LNCaP clone FGC (cell line): ENCODE data around the gene DPF1.

Source experiments
- DNase-seq: peaks from one replicate; pipeline ENCODE4 v3.0.0-alpha.2; 2011; ENCODE audit warnings: low read depth
- H3K4me3 ChIP-seq: 2 replicates; pipeline ENCODE4 v1.5.1; 2011; ENCODE audit warnings: mild to moderate bottlenecking, low read depth, low read length, control low read depth
- TF ChIP-seq, protein P1 (sequence below): IDR thresholded peaks from 2 replicates; pipeline ENCODE4 v1.5.1; 2012; ENCODE audit warnings: mild to moderate bottlenecking; ENCODE audit not compliant: control insufficient read depth, insufficient read depth; ENCODE audit errors: extremely low read depth

DPF1 gene

DNA sequence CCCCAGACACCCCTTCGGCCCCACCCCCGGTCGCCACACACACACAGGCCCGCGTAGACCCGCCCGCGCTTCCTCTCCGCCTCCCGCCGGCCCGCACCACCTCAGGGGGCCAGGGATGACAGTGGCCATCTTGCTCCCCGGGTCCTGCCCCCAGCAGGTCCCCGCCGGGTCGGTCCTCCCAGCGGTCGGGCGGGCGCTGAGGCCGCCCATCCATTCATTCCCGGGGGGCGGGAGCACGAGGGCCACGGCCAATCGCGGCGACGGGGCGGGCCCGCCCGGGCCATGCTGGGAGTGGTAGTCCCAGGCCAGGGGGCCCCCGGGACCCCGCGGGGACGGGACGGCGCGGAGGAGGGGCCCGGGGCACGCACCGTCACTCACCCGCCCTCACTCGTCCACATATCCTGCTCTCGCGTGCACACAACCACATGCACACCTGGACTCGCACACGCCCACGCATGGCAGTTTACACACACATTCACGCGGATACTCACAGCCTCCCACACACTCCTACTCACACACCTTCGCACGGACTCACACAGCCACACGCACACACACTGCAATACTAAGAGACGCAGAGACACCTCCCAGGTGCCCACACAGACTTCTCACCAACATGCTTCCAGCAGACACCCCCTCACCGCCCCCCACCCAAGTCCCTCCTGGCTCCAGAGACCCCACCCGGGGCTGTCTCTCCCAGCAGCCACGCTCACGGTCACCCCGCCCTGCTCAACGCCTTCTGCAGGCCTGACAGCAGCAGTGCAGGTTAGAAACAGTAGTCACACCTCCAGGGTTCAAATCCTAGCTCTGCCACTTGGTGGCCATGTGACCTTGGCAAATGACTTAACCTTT lies at the start of gene DPF1:
Gene DPF1, minus strand, starts transcription at position 209 of the 849 bp plus-strand sequence. Its CDS starts 80 bp downstream, at position 129.
- DNase-seq, result no peak
- TF ChIP-seq, protein P1, sequence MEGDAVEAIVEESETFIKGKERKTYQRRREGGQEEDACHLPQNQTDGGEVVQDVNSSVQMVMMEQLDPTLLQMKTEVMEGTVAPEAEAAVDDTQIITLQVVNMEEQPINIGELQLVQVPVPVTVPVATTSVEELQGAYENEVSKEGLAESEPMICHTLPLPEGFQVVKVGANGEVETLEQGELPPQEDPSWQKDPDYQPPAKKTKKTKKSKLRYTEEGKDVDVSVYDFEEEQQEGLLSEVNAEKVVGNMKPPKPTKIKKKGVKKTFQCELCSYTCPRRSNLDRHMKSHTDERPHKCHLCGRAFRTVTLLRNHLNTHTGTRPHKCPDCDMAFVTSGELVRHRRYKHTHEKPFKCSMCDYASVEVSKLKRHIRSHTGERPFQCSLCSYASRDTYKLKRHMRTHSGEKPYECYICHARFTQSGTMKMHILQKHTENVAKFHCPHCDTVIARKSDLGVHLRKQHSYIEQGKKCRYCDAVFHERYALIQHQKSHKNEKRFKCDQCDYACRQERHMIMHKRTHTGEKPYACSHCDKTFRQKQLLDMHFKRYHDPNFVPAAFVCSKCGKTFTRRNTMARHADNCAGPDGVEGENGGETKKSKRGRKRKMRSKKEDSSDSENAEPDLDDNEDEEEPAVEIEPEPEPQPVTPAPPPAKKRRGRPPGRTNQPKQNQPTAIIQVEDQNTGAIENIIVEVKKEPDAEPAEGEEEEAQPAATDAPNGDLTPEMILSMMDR, result 0 out of 2 replicates have a peak, but pooled peaks have one; percentile 6

DNA sequence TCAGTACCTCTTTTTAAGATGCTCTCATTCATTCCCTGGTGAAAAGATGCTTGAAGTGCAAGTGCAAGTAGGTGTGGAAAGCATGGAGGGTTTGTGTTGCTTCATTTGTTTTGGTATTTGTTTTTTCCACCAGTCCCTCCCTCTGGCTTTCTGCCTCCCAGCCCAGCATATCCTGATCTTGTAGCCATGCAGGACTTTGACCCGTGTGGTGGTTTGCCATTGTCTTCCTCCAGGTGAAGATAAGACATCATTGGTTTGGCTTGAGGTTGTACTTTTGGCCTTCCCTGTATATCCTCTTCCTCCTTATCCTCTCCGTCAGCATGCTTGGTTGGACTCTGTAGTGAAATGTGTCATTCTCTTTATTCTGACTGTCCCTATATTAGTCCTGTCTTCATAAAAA lies 49.5 kb upstream of the DPF1 start:
- TF ChIP-seq, protein P1, result no peak
- no peak for DNase-seq
- no peak overlapping the region for H3K4me3 ChIP-seq

More for the DNA sequence above, at the start of gene DPF1:
- peak within 1 kb of the TSS; percentile 53 for H3K4me3 ChIP-seq

DNA sequence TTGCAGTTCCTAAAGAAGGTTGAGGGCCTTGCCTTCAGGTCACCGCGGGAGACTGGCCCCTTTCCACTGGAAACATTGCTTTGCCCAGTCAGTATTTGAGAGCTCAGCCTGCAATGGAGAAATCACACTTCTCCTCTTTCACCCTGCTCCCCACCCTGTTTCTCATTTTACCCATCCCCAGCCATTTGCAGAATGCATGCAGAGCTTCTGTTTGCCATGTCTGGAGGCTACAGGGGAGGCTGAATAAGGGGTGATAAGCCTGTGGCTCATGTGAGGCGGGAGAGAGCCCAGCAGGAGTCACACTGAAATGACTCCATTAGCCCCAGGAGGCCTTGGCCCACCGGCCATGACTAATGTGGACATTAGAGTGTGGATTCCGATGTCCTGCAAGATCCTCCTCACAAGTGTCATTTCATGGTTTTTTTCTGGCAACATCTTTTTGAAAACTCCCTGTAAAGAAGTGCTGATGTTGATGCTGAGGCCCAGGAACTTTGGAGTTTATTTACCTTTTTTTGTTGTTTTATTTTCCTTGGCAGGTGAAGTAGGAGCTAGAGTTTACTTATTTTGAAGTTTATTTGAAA lies 46.7 kb upstream of the DPF1 start:
- DNase-seq, result no peak
- TF ChIP-seq, protein P1, result no peak
- H3K4me3 ChIP-seq, result 0 out of 2 replicates have a peak overlapping the region, but pooled peaks have one; percentile 0

DNA sequence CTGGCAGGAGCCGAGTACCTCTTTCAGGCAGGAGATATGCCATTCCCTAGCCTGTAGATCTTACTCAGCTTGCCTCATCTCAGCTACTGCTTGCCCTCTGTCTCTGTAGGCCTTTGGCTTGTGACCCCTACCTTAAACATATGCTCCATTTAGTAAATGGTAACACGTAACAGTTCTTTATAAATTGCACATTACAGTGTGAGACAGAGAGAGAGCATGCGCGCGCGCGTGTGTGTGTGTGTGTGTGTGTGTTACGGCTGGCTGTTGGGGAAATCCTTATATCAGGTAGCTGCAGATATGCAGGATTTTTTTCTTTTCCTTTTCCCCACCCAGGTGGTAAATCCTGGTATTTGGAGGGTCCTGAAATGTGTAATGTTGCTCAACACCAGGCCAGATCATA lies 44.5 kb upstream of the DPF1 start:
- no peak for DNase-seq
- TF ChIP-seq, protein P1, result no peak
- H3K4me3 ChIP-seq, result peak overlapping the region; percentile 77

DNA sequence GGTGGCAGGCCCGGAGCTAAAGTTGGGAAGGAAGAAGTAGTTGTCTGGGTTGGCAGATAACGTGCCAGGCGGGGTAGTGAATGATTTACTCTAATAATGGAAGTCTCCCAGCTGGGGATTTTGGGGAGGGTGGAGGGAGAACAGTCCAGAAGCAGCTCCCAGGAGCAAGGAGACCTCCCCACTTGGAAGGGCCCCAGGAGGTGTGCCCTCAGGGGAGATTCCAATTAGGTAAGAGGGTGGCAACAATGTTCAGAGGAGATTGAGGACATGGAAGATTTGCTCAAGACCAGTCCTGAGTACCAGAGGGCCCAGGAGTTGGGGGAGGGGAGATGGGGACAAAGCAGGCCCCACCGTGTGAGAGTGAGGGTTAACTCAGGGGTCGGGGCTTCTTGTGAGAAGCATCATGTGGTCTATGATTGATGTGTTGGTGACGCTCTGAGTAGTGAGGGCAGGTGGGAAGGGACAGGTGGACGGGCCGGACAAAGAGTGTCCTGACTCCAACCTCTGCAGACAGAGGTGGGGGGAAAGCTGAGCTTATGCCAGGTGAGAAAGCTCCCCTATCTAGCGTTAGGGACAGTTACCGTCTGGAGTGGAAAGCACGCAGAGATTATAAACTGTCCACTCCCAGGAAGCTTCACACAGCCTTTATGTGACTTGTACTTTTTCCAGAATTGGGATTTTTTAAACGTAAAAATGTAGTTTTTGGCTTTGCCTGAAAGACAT lies 43.9 kb upstream of the DPF1 start:
- DNase-seq, result no peak
- TF ChIP-seq, protein P1, result no peak
- peak overlapping the region; percentile 77 for H3K4me3 ChIP-seq

DNA sequence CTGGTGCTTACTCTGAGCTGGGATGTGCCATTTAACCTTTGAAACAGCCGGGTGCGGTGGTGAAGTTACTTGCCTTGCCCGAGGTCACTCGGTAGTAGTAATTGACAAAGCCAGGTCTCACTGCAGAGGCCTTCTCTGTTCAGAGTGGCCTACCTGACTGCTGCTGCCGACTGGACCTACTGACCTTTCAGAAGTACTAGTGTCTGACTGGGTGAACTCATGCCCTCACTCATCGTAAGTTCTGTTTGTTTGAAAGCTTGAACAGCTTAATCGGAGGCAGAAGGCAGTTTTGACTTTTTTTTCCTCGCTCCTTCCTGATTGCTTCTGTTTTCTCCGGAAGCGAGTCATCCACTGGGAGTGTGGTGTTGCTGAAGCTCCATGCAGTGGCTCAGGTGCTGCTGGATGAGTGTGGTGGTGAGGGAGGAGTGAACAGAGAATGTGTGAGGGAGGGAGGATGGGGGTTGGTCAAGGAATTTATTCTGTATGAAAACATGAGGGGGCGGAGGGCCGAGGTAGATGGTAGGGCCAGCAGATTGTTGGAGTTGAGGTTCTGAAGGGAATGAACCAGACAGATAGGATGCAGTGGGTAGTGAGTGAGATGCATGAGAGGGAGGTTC lies 43.1 kb upstream of the DPF1 start:
- DNase-seq, result no peak
- TF ChIP-seq, protein P1, result no peak
- H3K4me3 ChIP-seq, result peak overlapping the region; percentile 77
